Fibroblast of the aortic adventitia (primary cell): ENCODE measurements around the gene FAM161A. TPM values are rescaled to one million over a fixed set of nuclear protein-coding genes. Genes with fewer than 3 reads are reported as not detected.
A peak's percentile ranks its signal among the peaks of the same experiment; 100 is the strongest.
"Not testable (repeated sequence)": the region's sequence is repeated elsewhere in the genome, so short reads cannot be mapped to it uniquely, and the experiment has no call there.

ENCODE experiments used
- DNase-seq: peaks from one replicate; pipeline ENCODE4 v3.0.0-alpha.2; 2010; ENCODE audit warnings: low read depth
- H3K4me3 ChIP-seq: 2 replicates; pipeline ENCODE4 v1.5.1; 2011; ENCODE audit warnings: low read depth, mild to moderate bottlenecking, control low read depth, low read length, moderate library complexity
- CTCF ChIP-seq: IDR thresholded peaks from 2 replicates; pipeline ENCODE4 v1.5.1; 2011; ENCODE audit warnings: mild to moderate bottlenecking, low read length, control low read depth, inconsistent platforms; ENCODE audit not compliant: insufficient read depth
- total RNA-seq: library from RNA; depleted of rRNA; stranded (reverse); fragments of >200 nt; gene quantifications from 2 replicates; pipeline ENCODE4 v1.2.3, GENCODE V29; 2012; ENCODE audit warnings: low replicate concordance

Gene FAM161A
- total RNA-seq, 1 donor: 8.1 TPM

GRCh38 chr2:61807036-61807757, 46.7 kb downstream of the FAM161A start:
- H3K4me3 ChIP-seq: no peak overlapping the region
- no peak for TF ChIP-seq CTCF

DNA sequence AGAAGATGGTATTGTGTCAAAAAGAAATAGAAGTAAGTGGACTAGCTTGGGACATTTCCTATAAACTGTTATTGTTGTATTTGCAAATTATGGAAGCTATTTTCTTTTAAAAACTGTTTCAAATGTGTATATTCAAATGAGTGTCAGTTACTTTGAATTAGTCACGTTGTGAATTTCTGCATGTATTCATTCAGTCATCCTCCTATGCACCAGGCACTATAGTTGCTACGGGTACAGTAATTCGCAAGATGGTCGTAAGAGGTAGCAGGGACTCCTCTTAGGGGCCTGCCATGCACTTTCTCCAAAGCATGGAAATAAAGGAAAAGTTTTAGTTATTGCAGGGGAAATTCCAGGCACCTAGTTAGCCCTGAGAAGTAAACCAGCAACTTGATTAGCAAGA, 51.3 kb downstream of the FAM161A start:
- TF ChIP-seq CTCF: no peak
- no peak for DNase-seq
- no peak overlapping the region for H3K4me3 ChIP-seq

More at GRCh38 chr2:61807036-61807757, 46.7 kb downstream of the FAM161A start:
- DNase-seq: no peak

DNA sequence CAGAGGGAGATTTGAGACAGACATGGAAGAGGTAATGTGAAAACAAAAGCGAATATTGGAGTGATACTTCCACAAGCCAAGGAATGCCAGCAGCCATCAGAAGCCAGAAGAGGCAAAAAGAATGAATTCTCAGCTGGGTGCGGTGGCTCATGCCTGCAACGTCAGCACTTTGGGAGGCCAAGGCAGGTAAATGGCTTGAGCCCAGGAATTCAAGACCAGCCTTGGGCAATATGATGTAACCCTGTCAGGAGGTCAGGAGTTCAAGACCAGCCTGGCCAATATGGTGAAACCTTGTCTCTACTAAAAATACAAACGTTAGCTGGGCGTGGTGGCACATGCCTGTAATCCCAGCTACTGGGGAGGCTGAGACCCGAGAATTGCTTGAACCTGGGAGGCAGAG, 54.8 kb downstream of the FAM161A start:
- H3K4me3 ChIP-seq: no peak overlapping the region
- no peak for DNase-seq
- no peak for TF ChIP-seq CTCF

DNA sequence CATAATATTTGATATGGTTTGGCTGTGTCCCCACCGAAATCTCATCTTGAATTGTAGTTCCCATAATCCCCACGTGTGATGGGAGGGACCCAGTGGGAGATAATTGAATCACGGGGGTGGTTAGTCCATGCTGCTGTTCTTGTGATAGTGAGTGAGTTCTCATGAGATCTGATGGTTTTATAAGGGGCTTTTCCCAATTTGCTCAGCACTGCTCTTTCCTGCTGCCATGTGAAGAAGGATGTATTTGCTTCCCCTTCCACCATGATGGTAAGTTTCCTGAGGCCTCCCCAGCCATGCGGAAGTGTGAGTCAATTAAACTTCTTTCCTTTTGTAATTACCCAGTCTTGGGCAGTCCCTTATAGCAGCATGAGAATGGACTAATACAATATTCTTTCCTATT, 56.4 kb downstream of the FAM161A start:
- not testable (repeated sequence) for H3K4me3 ChIP-seq, DNase-seq

DNA sequence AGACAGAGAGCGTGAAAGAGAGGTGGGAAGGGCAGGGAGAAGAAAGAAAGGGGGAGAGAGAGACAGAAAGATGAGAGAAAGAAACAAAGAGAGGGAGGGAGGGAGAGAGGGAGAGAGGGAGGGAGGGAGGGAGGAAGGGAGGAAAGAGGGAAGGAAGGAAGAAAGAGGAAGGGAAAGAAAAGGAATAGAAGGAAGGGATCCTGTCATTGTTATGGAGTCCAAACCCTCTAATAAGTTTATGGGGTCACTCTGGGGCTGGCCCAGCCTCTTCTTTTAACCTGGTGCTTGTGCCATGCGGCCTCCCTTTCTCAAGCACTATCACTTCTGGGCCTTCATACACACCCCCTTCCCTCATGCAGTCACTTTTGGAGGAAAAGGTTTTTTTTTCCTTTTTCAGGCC, 58.5 kb downstream of the FAM161A start:
- H3K4me3 ChIP-seq: no peak overlapping the region
- DNase-seq: no peak
- no peak for TF ChIP-seq CTCF

DNA sequence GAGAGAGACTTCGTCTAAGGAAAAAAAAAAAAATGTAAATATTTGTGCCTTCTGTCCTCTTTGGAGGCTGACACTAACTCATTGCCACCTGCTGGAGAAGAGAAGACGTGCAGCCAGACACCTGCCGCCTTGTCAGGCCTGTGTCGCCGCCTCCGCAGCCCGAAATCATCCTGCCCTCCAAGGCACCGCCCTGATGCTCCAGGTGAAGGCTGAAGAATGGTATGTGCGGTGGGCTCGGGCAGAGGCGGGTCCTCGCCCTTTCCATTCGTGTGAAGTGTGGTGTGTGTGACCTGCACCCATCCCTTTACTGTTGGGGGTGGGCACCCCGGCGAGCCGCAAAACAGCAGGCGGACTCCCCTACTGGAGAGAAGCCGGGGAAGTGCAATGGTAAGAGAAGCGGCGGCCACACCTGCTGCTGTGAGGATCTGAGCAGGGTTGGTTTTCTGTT, 60.4 kb downstream of the FAM161A start:
- DNase-seq: peak; percentile 58
- peak overlapping the region; percentile 31 for H3K4me3 ChIP-seq

More for the DNA sequence above, 60.4 kb downstream of the FAM161A start:
- TF ChIP-seq CTCF: peak; percentile 73
